ENCODE measurements around the gene MEI1. TPM values are rescaled to one million over a fixed set of nuclear protein-coding genes. Genes with fewer than 3 reads are reported as not detected.

Gene MEI1
- total RNA-seq, 1 donor from 2014 or later: 0.64 TPM

GRCh38 chr22:41742918-41743317 lies 43.6 kb downstream of the MEI1 start:
- H3K4me1 ChIP-seq (ENCODE audit: insufficient read depth, low read length): peaks cover 4% of the 10 kb centered on the region
- no peak overlapping the region for H3K4me3 Mint-ChIP-seq (ENCODE audit: unreplicated experiment)
- H3K4me2 ChIP-seq (ENCODE audit: low read length): no peak overlapping the region
- H4K20me1 ChIP-seq (ENCODE audit: insufficient read depth, low read length): no peaks in the 10 kb centered on the region
- no peak for FAIRE-seq
- H3K79me2 ChIP-seq (ENCODE audit: insufficient read depth, low read length): no peaks in the 10 kb centered on the region
- no peak overlapping the region for H3K4me3 ChIP-seq (ENCODE audit: insufficient read depth, low read depth, low read length)
- H3K9me3 ChIP-seq (ENCODE audit: insufficient read depth, low read depth, low read length): no peaks in the 10 kb centered on the region
- H3K9ac ChIP-seq (ENCODE audit: low read length): no peak overlapping the region
- DNase-seq (ENCODE audit: low read depth): no peak
- no peak overlapping the region for H3K27ac ChIP-seq (ENCODE audit: low read depth, low read length)
- H3K36me3 ChIP-seq (ENCODE audit: insufficient read depth, low read length): no peaks in the 10 kb centered on the region
- no peak for TF ChIP-seq CTCF (IDR thresholded peaks at IDR 0.05; ENCODE audit: insufficient read depth, low read depth, low read length)
- no peak for TF ChIP-seq EZH2 (IDR thresholded peaks at IDR 0.05; ENCODE audit: insufficient read depth, low read length)
- H3K36me3 Mint-ChIP-seq (ENCODE audit: low read depth, unreplicated experiment): no peaks in the 10 kb centered on the region
- peaks cover 3% of the 10 kb centered on the region for H3K9me3 Mint-ChIP-seq (ENCODE audit: unreplicated experiment)
- H3K27ac Mint-ChIP-seq (ENCODE audit: unreplicated experiment): no peak overlapping the region
- H3K27me3 ChIP-seq (ENCODE audit: insufficient read depth, low read length): peaks cover 6% of the 10 kb centered on the region
- H3K27me3 Mint-ChIP-seq (ENCODE audit: low read depth, unreplicated experiment): peaks cover 24% of the 10 kb centered on the region
- H3K4me1 Mint-ChIP-seq (ENCODE audit: low read depth, unreplicated experiment): no peaks in the 10 kb centered on the region
- no peak overlapping the region for H2AFZ ChIP-seq (ENCODE audit: low read depth, low read length)

GRCh38 chr22:41745968-41746367 lies 46.7 kb downstream of the MEI1 start:
- DNase-seq (ENCODE audit: low read depth) (no peak), FAIRE-seq (no peak)
- Histone ChIP-seq H3K9me3 (ENCODE audit: insufficient read depth, low read depth, low read length) (no peaks in the 10 kb centered on the region), H3K27me3 (ENCODE audit: insufficient read depth, low read length) (peaks cover 15% of the 10 kb centered on the region), H3K4me1 (ENCODE audit: insufficient read depth, low read length) (peaks cover 4% of the 10 kb centered on the region), H3K9ac (ENCODE audit: low read length) (no peak overlapping the region), H4K20me1 (ENCODE audit: insufficient read depth, low read length) (no peaks in the 10 kb centered on the region), H3K79me2 (ENCODE audit: insufficient read depth, low read length) (no peaks in the 10 kb centered on the region), H2AFZ (ENCODE audit: low read depth, low read length) (no peak overlapping the region), H3K4me3 (ENCODE audit: insufficient read depth, low read depth, low read length) (no peak overlapping the region), H3K4me2 (ENCODE audit: low read length) (no peak overlapping the region), H3K27ac (ENCODE audit: low read depth, low read length) (no peak overlapping the region), H3K36me3 (ENCODE audit: insufficient read depth, low read length) (no peaks in the 10 kb centered on the region)
- Mint-ChIP-seq H3K27me3 (ENCODE audit: low read depth, unreplicated experiment) (peaks cover 29% of the 10 kb centered on the region), H3K27ac (ENCODE audit: unreplicated experiment) (no peak overlapping the region), H3K4me3 (ENCODE audit: unreplicated experiment) (no peak overlapping the region), H3K4me1 (ENCODE audit: low read depth, unreplicated experiment) (no peaks in the 10 kb centered on the region), H3K9me3 (ENCODE audit: unreplicated experiment) (peaks cover 5% of the 10 kb centered on the region), H3K36me3 (ENCODE audit: low read depth, unreplicated experiment) (no peaks in the 10 kb centered on the region)
- TF ChIP-seq EZH2 (IDR thresholded peaks at IDR 0.05; ENCODE audit: insufficient read depth, low read length) (no peak), CTCF (IDR thresholded peaks at IDR 0.05; ENCODE audit: insufficient read depth, low read depth, low read length) (no peak)

- H3K4me3 Mint-ChIP-seq (ENCODE audit: unreplicated experiment): no peak overlapping the region
- H3K4me3 ChIP-seq (ENCODE audit: insufficient read depth, low read depth, low read length): no peak overlapping the region
- peaks cover 29% of the 10 kb centered on the region for H3K27me3 Mint-ChIP-seq (ENCODE audit: low read depth, unreplicated experiment)
- TF ChIP-seq CTCF (IDR thresholded peaks at IDR 0.05; ENCODE audit: insufficient read depth, low read depth, low read length) (peak; percentile 68), EZH2 (IDR thresholded peaks at IDR 0.05; ENCODE audit: insufficient read depth, low read length) (no peak)
- H3K36me3 Mint-ChIP-seq (ENCODE audit: low read depth, unreplicated experiment): no peaks in the 10 kb centered on the region
- FAIRE-seq (no peak), DNase-seq (ENCODE audit: low read depth) (peak; percentile 72)
- no peak overlapping the region for H3K27ac Mint-ChIP-seq (ENCODE audit: unreplicated experiment)
- H3K4me1 ChIP-seq (ENCODE audit: insufficient read depth, low read length): peaks cover 4% of the 10 kb centered on the region
- H3K27ac ChIP-seq (ENCODE audit: low read depth, low read length): no peak overlapping the region
- no peaks in the 10 kb centered on the region for H3K79me2 ChIP-seq (ENCODE audit: insufficient read depth, low read length)
- no peak overlapping the region for H2AFZ ChIP-seq (ENCODE audit: low read depth, low read length)
- H3K4me2 ChIP-seq (ENCODE audit: low read length): no peak overlapping the region
- H3K9me3 Mint-ChIP-seq (ENCODE audit: unreplicated experiment): peaks cover 5% of the 10 kb centered on the region
- H3K36me3 ChIP-seq (ENCODE audit: insufficient read depth, low read length): no peaks in the 10 kb centered on the region
- no peaks in the 10 kb centered on the region for H4K20me1 ChIP-seq (ENCODE audit: insufficient read depth, low read length)
- no peaks in the 10 kb centered on the region for H3K4me1 Mint-ChIP-seq (ENCODE audit: low read depth, unreplicated experiment)
- H3K9ac ChIP-seq (ENCODE audit: low read length): no peak overlapping the region
- no peaks in the 10 kb centered on the region for H3K9me3 ChIP-seq (ENCODE audit: insufficient read depth, low read depth, low read length)
- peaks cover 16% of the 10 kb centered on the region for H3K27me3 ChIP-seq (ENCODE audit: insufficient read depth, low read length)
Measured at GRCh38 chr22:41746567-41747400, 47.5 kb downstream of the MEI1 start.
